Left lung (tissue), 10 donors: ENCODE results near the gene ACSBG1. TPM values are rescaled to one million over a fixed set of nuclear protein-coding genes. Genes with fewer than 3 reads are reported as not detected.

ENCODE experiments used
- ATAC-seq: fragments of 200-7000 bp; cut with Tn5 transposase; one replicate; pipeline ENCODE4 v1.9.1; 2020; ENCODE audit warnings: moderate library complexity
- DNase-seq, 4 donors: peaks; one replicate each; pipeline ENCODE4 v3.0.0-alpha.2; 2013 to 2020
- H3K27ac ChIP-seq, 2 donors: fragments of 200-600 bp; sonication (generic) in 1 of 2; one replicate each; pipeline versions ENCODE4 v1.5.0 to v1.8.0; 2020 to 2021
- H3K27me3 ChIP-seq, 2 donors: fragments of 200-600 bp; sonication (generic) in 1 of 2; one replicate each; pipeline versions ENCODE4 v1.5.0 to v1.8.0; 2020 to 2021
- H3K36me3 ChIP-seq, 2 donors: fragments of 200-600 bp; sonication (generic) in 1 of 2; one replicate each; pipeline versions ENCODE4 v1.5.0 to v1.8.0; 2020 to 2021
- H3K4me1 ChIP-seq, 2 donors: fragments of 200-600 bp; one replicate each; pipeline ENCODE4 v1.8.0; 2021
- H3K4me3 ChIP-seq, 2 donors: fragments of 200-600 bp; sonication (generic) in 1 of 2; one replicate each; pipeline versions ENCODE4 v1.5.0 to v1.8.0; 2020 to 2021; ENCODE audit warnings: mild to moderate bottlenecking in 1 of 2
- H3K9me3 ChIP-seq, 2 donors: fragments of 200-600 bp; sonication (generic) in 1 of 2; one replicate each; pipeline versions ENCODE4 v1.5.0 to v1.8.0; 2020 to 2021
- CTCF ChIP-seq, 2 donors: fragments of 200-600 bp; sonication (generic) in 1 of 2; IDR thresholded peaks; one replicate each; pipeline versions ENCODE4 v1.5.0 to v1.8.0; 2021; ENCODE audit warnings: antibody characterized with exemption in 2 of 2
- intact Hi-C, 2 donors: fragments of 100-400 bp; cut with DNase I; formaldehyde crosslinking; loops; one replicate each; pipeline versions ENCODE4 v1.11.2 to v1.14.2; 2022
- polyA plus RNA-seq, 6 donors: library from polyadenylated mRNA; unstranded; fragments of 120-200 nt; gene quantifications; one replicate each; pipeline ENCODE4 v1.2.1, GENCODE V29; 2013; ENCODE audit not compliant: insufficient read length in 6 of 6
- total RNA-seq, 2 donors: library from RNA; stranded (reverse); fragmentation: NEBNext Ultra II Directional; extraction: Animal tissue kit (Norgen Biotek cat#: 25700); gene quantifications; one replicate each; pipeline ENCODE4 v1.2.1, GENCODE V29; 2021
- donor health status: DM: no; HTN: yes; CAD: no.
- donor health status: DM: no; HTN: no; CAD: no.

The ACSBG1 gene
- total and polyA plus RNA-seq, 8 donors = 0.42 to 1.9 (median 0.79) TPM; not detected in 1

- intact Hi-C loops = loop anchor here in 1 of 2 donors (10.0 kb wide), 1 partner anchor 268 kb away; no protein-coding TSS in a partner anchor
- ATAC-seq (no peak), DNase-seq (no peak)
- no peaks in the 10 kb centered on the region for H3K4me1 ChIP-seq
- no peak for TF ChIP-seq CTCF (IDR thresholded peaks at IDR 0.05)
- H3K36me3 ChIP-seq = no peaks in the 10 kb centered on the region
- H3K27me3 ChIP-seq = no peaks in the 10 kb centered on the region
- H3K9me3 ChIP-seq = no peaks in the 10 kb centered on the region
- no peak overlapping the region for H3K4me3 ChIP-seq
- H3K27ac ChIP-seq = no peak overlapping the region
Measured at GRCh38 chr15:78232951-78233350, 1.4 kb downstream of the ACSBG1 start.

GRCh38 chr15:78229431-78230406 lies 4.6 kb downstream of the ACSBG1 start:
- Histone ChIP-seq H3K4me1 (no peaks in the 10 kb centered on the region), H3K27ac (no peak overlapping the region), H3K27me3 (no peaks in the 10 kb centered on the region), H3K36me3 (no peaks in the 10 kb centered on the region), H3K9me3 (peaks cover 0 to 6% of the 10 kb centered on the region in 2 donors), H3K4me3 (no peak overlapping the region)
- DNase-seq (no peak), ATAC-seq (no peak)
- no peak for TF ChIP-seq CTCF (IDR thresholded peaks at IDR 0.05)
- intact Hi-C loops = loop anchor here in 1 of 2 donors (10.0 kb wide), 1 partner anchor 265 kb away; no protein-coding TSS in a partner anchor

- no peak for TF ChIP-seq CTCF (IDR thresholded peaks at IDR 0.05)
- no peak overlapping the region for H3K4me3 ChIP-seq
- ATAC-seq = no peak
- H3K36me3 ChIP-seq = no peaks in the 10 kb centered on the region
- intact Hi-C loops = no loop called here
- no peak for DNase-seq
- H3K4me1 ChIP-seq = no peaks in the 10 kb centered on the region
- peaks cover 0 to 6% of the 10 kb centered on the region in 2 donors for H3K9me3 ChIP-seq
- no peaks in the 10 kb centered on the region for H3K27me3 ChIP-seq
- no peak overlapping the region for H3K27ac ChIP-seq
Measured at GRCh38 chr15:78228356-78228996, 5.9 kb downstream of the ACSBG1 start.

GRCh38 chr15:78225783-78226541 lies 8.4 kb downstream of the ACSBG1 start:
- DNase-seq (no peak), ATAC-seq (no peak)
- peaks cover 0 to 6% of the 10 kb centered on the region in 2 donors for H3K9me3 ChIP-seq
- H3K36me3 ChIP-seq = no peaks in the 10 kb centered on the region
- intact Hi-C loops = no loop called here
- H3K27ac ChIP-seq = no peak overlapping the region
- no peak overlapping the region for H3K4me3 ChIP-seq
- H3K4me1 ChIP-seq = no peaks in the 10 kb centered on the region
- TF ChIP-seq CTCF (IDR thresholded peaks at IDR 0.05) = no peak
- no peaks in the 10 kb centered on the region for H3K27me3 ChIP-seq
